Muscle layer of colon (tissue), 2 donors: Measurements from ENCODE around the gene TRIM32.
"Not testable (repeated sequence)": the region's sequence is repeated elsewhere in the genome, so short reads cannot be mapped to it uniquely, and the experiment has no call there.

Source experiments
- H3K27ac ChIP-seq: one replicate; pipeline ENCODE4 v1.7.0; 2013; ENCODE audit warnings: low read depth, mild to moderate bottlenecking, low read length, moderate library complexity
- H3K27me3 ChIP-seq, 2 donors: one replicate each; pipeline ENCODE4 v1.7.0; 2013; ENCODE audit warnings: low read length in 2 of 2, mild to moderate bottlenecking in 2 of 2; ENCODE audit not compliant: insufficient read depth in 2 of 2, control insufficient read depth in 1 of 2
- H3K36me3 ChIP-seq: one replicate; pipeline ENCODE4 v1.7.0; 2013; ENCODE audit warnings: mild to moderate bottlenecking, low read length; ENCODE audit not compliant: insufficient read depth
- H3K4me1 ChIP-seq: one replicate; pipeline ENCODE4 v1.7.0; 2013; ENCODE audit warnings: mild to moderate bottlenecking, low read length; ENCODE audit not compliant: insufficient read depth
- H3K4me3 ChIP-seq, 2 donors: one replicate each; pipeline ENCODE4 v1.7.0; 2013; ENCODE audit warnings: low read length in 2 of 2, low read depth in 1 of 2, mild to moderate bottlenecking in 1 of 2, moderate library complexity in 1 of 2
- H3K9ac ChIP-seq: one replicate; pipeline ENCODE4 v1.7.0; 2013; ENCODE audit warnings: low read length
- H3K9me3 ChIP-seq: one replicate; pipeline ENCODE4 v1.7.0; 2013; ENCODE audit warnings: mild to moderate bottlenecking, low read length
- donor health status: abdominal sarcoma.
- donor health status: Adenocarcinoma of cecum.

Gene TRIM32

GRCh38 chr9:116686135-116686534 lies 970 bp upstream of the TRIM32 start:
- no peak overlapping the region for H3K9ac ChIP-seq
- H3K27me3 ChIP-seq = no peaks in the 10 kb centered on the region
- H3K4me1 ChIP-seq = peaks cover 34% of the 10 kb centered on the region
- H3K4me3 ChIP-seq = peak overlapping the region; percentile 75 to 89
- no peaks in the 10 kb centered on the region for H3K36me3 ChIP-seq
- no peak overlapping the region for H3K27ac ChIP-seq
- H3K9me3 ChIP-seq = no peaks in the 10 kb centered on the region

- peak overlapping the region; percentile 76 for H3K27ac ChIP-seq
- H3K4me1 ChIP-seq = peaks cover 34% of the 10 kb centered on the region
- H3K36me3 ChIP-seq = no peaks in the 10 kb centered on the region
- H3K4me3 ChIP-seq = peak overlapping the region; percentile 75 to 89
- no peaks in the 10 kb centered on the region for H3K9me3 ChIP-seq
- H3K27me3 ChIP-seq = no peaks in the 10 kb centered on the region
- no peak overlapping the region for H3K9ac ChIP-seq
These were observed 422 bp upstream of the TRIM32 start for GRCh38 chr9:116686693-116687073.

- Histone ChIP-seq H3K27me3 (no peaks in the 10 kb centered on the region), H3K4me1 (peaks cover 38% of the 10 kb centered on the region), H3K9me3 (no peaks in the 10 kb centered on the region), H3K4me3 (peak overlapping the region; percentile 75 to 88), H3K36me3 (no peaks in the 10 kb centered on the region), H3K27ac (no peak overlapping the region), H3K9ac (peak overlapping the region; percentile 66)
These were observed 640 bp downstream of the TRIM32 start for GRCh38 chr9:116687754-116688135.

- Histone ChIP-seq H3K4me3 (no peak overlapping the region), H3K27me3 (no peaks in the 10 kb centered on the region), H3K36me3 (no peaks in the 10 kb centered on the region), H3K4me1 (peaks cover 46% of the 10 kb centered on the region), H3K9me3 (no peaks in the 10 kb centered on the region), H3K9ac (no peak overlapping the region), H3K27ac (no peak overlapping the region)
These were observed 1.8 kb downstream of the TRIM32 start for GRCh38 chr9:116688806-116689485.

- Histone ChIP-seq H3K4me3 (no peak overlapping the region), H3K27ac (no peak overlapping the region), H3K4me1 (peaks cover 46% of the 10 kb centered on the region)
These were observed 2.5 kb downstream of the TRIM32 start for GRCh38 chr9:116689486-116690032.

GRCh38 chr9:116690805-116691204 lies 3.7 kb downstream of the TRIM32 start:
- not testable (repeated sequence) for H3K9me3 ChIP-seq, H3K27ac ChIP-seq, H3K27me3 ChIP-seq, H3K4me3 ChIP-seq, H3K36me3 ChIP-seq, H3K9ac ChIP-seq
- H3K4me1 ChIP-seq = peaks cover 49% of the 10 kb centered on the region

More at GRCh38 chr9:116689486-116690032, 2.5 kb downstream of the TRIM32 start:
- no peak overlapping the region for H3K9ac ChIP-seq
- H3K36me3 ChIP-seq = no peaks in the 10 kb centered on the region
- no peaks in the 10 kb centered on the region for H3K9me3 ChIP-seq
- H3K27me3 ChIP-seq = no peaks in the 10 kb centered on the region

- H3K9ac ChIP-seq = no peak overlapping the region
- no peaks in the 10 kb centered on the region for H3K9me3 ChIP-seq
- H3K27ac ChIP-seq = no peak overlapping the region
- H3K27me3 ChIP-seq = no peaks in the 10 kb centered on the region
- peaks cover 43% of the 10 kb centered on the region for H3K4me1 ChIP-seq
- no peaks in the 10 kb centered on the region for H3K36me3 ChIP-seq
- no peak overlapping the region for H3K4me3 ChIP-seq
These were observed 4.5 kb downstream of the TRIM32 start for GRCh38 chr9:116691607-116692006.

- H3K27ac ChIP-seq = no peak overlapping the region
- H3K9ac ChIP-seq = no peak overlapping the region
- H3K4me1 ChIP-seq = peaks cover 41% of the 10 kb centered on the region
- peaks cover 3% of the 10 kb centered on the region for H3K36me3 ChIP-seq
- no peak overlapping the region for H3K4me3 ChIP-seq
- H3K9me3 ChIP-seq = no peaks in the 10 kb centered on the region
- H3K27me3 ChIP-seq = no peaks in the 10 kb centered on the region
These were observed 5.5 kb downstream of the TRIM32 start for GRCh38 chr9:116692616-116693015.

- Histone ChIP-seq H3K27me3 (no peaks in the 10 kb centered on the region), H3K27ac (no peak overlapping the region), H3K4me3 (no peak overlapping the region), H3K9me3 (no peaks in the 10 kb centered on the region), H3K36me3 (peaks cover 10% of the 10 kb centered on the region), H3K9ac (no peak overlapping the region), H3K4me1 (peaks cover 34% of the 10 kb centered on the region)
These were observed 6.2 kb downstream of the TRIM32 start for GRCh38 chr9:116693233-116693731.

- H3K4me3 ChIP-seq = no peak overlapping the region
- no peaks in the 10 kb centered on the region for H3K9me3 ChIP-seq
- H3K9ac ChIP-seq = no peak overlapping the region
- H3K27me3 ChIP-seq = no peaks in the 10 kb centered on the region
- no peak overlapping the region for H3K27ac ChIP-seq
- peaks cover 25% of the 10 kb centered on the region for H3K36me3 ChIP-seq
- H3K4me1 ChIP-seq = peaks cover 19% of the 10 kb centered on the region
These were observed 7.7 kb downstream of the TRIM32 start for GRCh38 chr9:116694785-116695291.

GRCh38 chr9:116695438-116695837 lies 8.3 kb downstream of the TRIM32 start:
- H3K9ac ChIP-seq = no peak overlapping the region
- no peaks in the 10 kb centered on the region for H3K27me3 ChIP-seq
- no peaks in the 10 kb centered on the region for H3K9me3 ChIP-seq
- no peak overlapping the region for H3K27ac ChIP-seq
- peaks cover 30% of the 10 kb centered on the region for H3K36me3 ChIP-seq
- peaks cover 15% of the 10 kb centered on the region for H3K4me1 ChIP-seq
- no peak overlapping the region for H3K4me3 ChIP-seq

- Histone ChIP-seq H3K4me3 (no peak overlapping the region), H3K9me3 (no peaks in the 10 kb centered on the region), H3K27ac (no peak overlapping the region), H3K4me1 (peaks cover 19% of the 10 kb centered on the region), H3K36me3 (peaks cover 30% of the 10 kb centered on the region), H3K9ac (no peak overlapping the region), H3K27me3 (no peaks in the 10 kb centered on the region)
These were observed 10.3 kb downstream of the TRIM32 start for GRCh38 chr9:116697362-116697761.
